ENCODE measurements around the gene POTEE.
"Not testable (repeated sequence)": the region's sequence is repeated elsewhere in the genome, so short reads cannot be mapped to it uniquely, and the experiment has no call there.

DNA sequence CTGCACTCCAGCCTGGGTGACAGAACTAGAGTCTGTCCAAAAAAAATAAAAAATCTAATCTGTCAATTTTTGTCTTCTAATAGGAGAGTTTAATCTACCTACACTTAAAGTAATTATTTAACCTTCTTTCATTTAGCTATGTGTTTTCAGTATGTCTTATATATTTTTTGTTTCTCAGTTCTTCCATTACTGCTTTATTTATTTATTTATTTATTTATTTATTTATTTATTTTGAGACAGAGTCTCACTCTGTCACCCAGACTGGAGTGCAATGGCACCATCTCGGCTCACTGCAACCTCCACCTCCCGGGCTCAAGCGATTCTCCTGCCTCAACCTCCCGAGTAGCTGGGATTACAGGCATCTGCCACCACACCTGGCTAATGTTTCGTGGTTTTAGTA lies 43.8 kb upstream of the POTEE start:
- not testable (repeated sequence) for TF ChIP-seq POLR2A (IDR thresholded peaks at IDR 0.05; ENCODE audit: low read depth, low read length); POLR2AphosphoS5 (IDR thresholded peaks at IDR 0.05; ENCODE audit: low read depth, low read length); TAF1 (IDR thresholded peaks at IDR 0.05; ENCODE audit: low read depth, low read length); PAX5 (IDR thresholded peaks at IDR 0.05; ENCODE audit: insufficient read depth, low read length, severe bottlenecking); SPI1 (IDR thresholded peaks at IDR 0.05; ENCODE audit: low read depth, low read length)
